Measurements from ENCODE around the gene IL3RA.
"Not testable (repeated sequence)": the region's sequence is repeated elsewhere in the genome, so short reads cannot be mapped to it uniquely, and the experiment has no call there.

DNA sequence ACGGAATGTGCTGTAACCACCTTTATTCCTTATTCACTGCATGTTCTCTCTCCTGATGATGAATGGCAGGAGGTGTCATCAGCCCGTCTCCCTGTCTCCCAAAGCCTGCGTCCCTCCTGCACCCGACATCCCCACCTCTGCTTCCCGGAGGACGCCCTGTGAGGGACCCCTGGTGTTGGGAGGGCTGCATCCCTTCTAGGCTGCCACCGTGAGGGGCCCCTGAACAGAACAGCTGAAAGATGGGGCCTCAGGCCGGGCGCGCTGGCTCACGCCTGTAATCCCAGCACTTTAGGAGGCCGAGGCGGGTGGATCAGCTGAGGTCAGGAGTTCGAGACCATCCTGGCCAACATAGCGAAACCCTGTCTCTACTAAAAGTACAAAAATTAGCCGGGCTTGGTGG, 89.7 kb downstream of the IL3RA start:
- TF ChIP-seq, protein P1, sequence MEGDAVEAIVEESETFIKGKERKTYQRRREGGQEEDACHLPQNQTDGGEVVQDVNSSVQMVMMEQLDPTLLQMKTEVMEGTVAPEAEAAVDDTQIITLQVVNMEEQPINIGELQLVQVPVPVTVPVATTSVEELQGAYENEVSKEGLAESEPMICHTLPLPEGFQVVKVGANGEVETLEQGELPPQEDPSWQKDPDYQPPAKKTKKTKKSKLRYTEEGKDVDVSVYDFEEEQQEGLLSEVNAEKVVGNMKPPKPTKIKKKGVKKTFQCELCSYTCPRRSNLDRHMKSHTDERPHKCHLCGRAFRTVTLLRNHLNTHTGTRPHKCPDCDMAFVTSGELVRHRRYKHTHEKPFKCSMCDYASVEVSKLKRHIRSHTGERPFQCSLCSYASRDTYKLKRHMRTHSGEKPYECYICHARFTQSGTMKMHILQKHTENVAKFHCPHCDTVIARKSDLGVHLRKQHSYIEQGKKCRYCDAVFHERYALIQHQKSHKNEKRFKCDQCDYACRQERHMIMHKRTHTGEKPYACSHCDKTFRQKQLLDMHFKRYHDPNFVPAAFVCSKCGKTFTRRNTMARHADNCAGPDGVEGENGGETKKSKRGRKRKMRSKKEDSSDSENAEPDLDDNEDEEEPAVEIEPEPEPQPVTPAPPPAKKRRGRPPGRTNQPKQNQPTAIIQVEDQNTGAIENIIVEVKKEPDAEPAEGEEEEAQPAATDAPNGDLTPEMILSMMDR (IDR thresholded peaks at IDR 0.05; ENCODE audit: insufficient read depth, low read length, poor library complexity, severe bottlenecking), result not testable (repeated sequence)
- TF ChIP-seq EZH2phosphoT487 (conservative IDR thresholded peaks at IDR 0.05; ENCODE audit: low read length), result not testable (repeated sequence)
